IMR-90 (cell line): Measurements from ENCODE around the gene UBE3A. TPM values are rescaled to one million over a fixed set of nuclear protein-coding genes. Genes with fewer than 3 reads are reported as not detected.

Experiments used
- ATAC-seq: fragments of 200-7000 bp; cut with Tn5 transposase; 2 replicates; pipeline ENCODE4 v1.9.1; 2020; ENCODE audit warnings: low read depth, mild to moderate bottlenecking, moderate library complexity
- BruUV-seq: library from RNA; stranded (reverse); fragments of 400-500 nt; replicated peaks from 2 replicates; lab custom pipeline; 2021; lab: Mats Ljungman, UMichigan
- CTCF ChIA-PET: fragments of 300-600 bp; formaldehyde crosslinking; extraction: SDS; loops from one replicate; lab custom pipeline; 2021; ENCODE audit warnings: antibody characterized with exemption; lab: Yijun Ruan, JAX
- POLR2A ChIA-PET: fragments of 300-600 bp; sonication (Branson Sonifier 250); formaldehyde crosslinking; loops from one replicate; lab custom pipeline; 2022; ENCODE audit warnings: antibody characterized with exemption; ENCODE audit not compliant: unreplicated experiment; lab: Charles Lee
- DNase-seq: peaks from one replicate; pipeline ENCODE4 v3.0.0; 2013
- H2AFZ ChIP-seq: replicated peaks from 2 replicates; pipeline ENCODE3; 2013; ENCODE audit warnings: low read length, mild to moderate bottlenecking; ENCODE audit not compliant: poor library complexity
- H2AK5ac ChIP-seq: 2 replicates; pipeline ENCODE4 v1.6.1; 2013; ENCODE audit warnings: low read depth, low read length, inconsistent platforms
- H2AK9ac ChIP-seq: replicated peaks from 2 replicates; pipeline ENCODE3; 2013; ENCODE audit warnings: mild to moderate bottlenecking, low read depth, low read length, moderate library complexity; ENCODE audit not compliant: poor library complexity
- H2BK120ac ChIP-seq: 2 replicates; pipeline ENCODE4 v1.6.1; 2013; ENCODE audit warnings: low read depth, low read length, inconsistent platforms
- H2BK15ac ChIP-seq: 3 replicates; pipeline ENCODE4 v1.6.1; 2013; ENCODE audit warnings: low read depth, low read length, inconsistent platforms
- H2BK20ac ChIP-seq: 2 replicates; pipeline ENCODE4 v1.6.1; 2013; ENCODE audit warnings: low read depth, mild to moderate bottlenecking, inconsistent platforms, low read length, moderate library complexity
- H2BK5ac ChIP-seq: 2 replicates; pipeline ENCODE4 v1.6.1; 2013; ENCODE audit warnings: mild to moderate bottlenecking, low read depth, low read length, inconsistent platforms; ENCODE audit not compliant: poor library complexity, severe bottlenecking
- H3K14ac ChIP-seq: replicated peaks from 2 replicates; pipeline ENCODE4 v1.6.1; 2013; ENCODE audit warnings: low read depth, low read length, inconsistent platforms
- H3K18ac ChIP-seq: 2 replicates; pipeline ENCODE4 v1.6.1; 2013; ENCODE audit warnings: low read depth, low read length, control low read depth
- H3K23ac ChIP-seq: 2 replicates; pipeline ENCODE4 v1.6.1; 2013; ENCODE audit warnings: low read depth, low read length, inconsistent platforms
- H3K27ac ChIP-seq: 2 replicates; pipeline ENCODE4 v1.5.1; 2013; ENCODE audit warnings: mild to moderate bottlenecking, control low read depth, low read length; ENCODE audit not compliant: insufficient read depth
- H3K27me3 ChIP-seq: 2 replicates; pipeline ENCODE4 v1.6.1; 2013; ENCODE audit warnings: low read length; ENCODE audit not compliant: control insufficient read depth, insufficient read depth
- H3K36me3 ChIP-seq: 2 replicates; pipeline ENCODE4 v1.6.1; 2013; ENCODE audit warnings: low read length, mixed read lengths; ENCODE audit not compliant: control insufficient read depth, insufficient read depth
- H3K4ac ChIP-seq: 2 replicates; pipeline ENCODE4 v1.6.1; 2013; ENCODE audit warnings: low read depth, low read length, inconsistent platforms
- H3K4me1 ChIP-seq: 2 replicates; pipeline ENCODE4 v1.6.1; 2013; ENCODE audit warnings: low read length, mixed read lengths; ENCODE audit not compliant: control insufficient read depth, insufficient read depth
- H3K4me2 ChIP-seq: 2 replicates; pipeline ENCODE4 v1.6.1; 2013; ENCODE audit warnings: low read depth, mild to moderate bottlenecking, control low read depth, low read length, moderate library complexity
- H3K4me3 ChIP-seq: 2 replicates; pipeline ENCODE4 v1.5.1; 2013; ENCODE audit warnings: low read depth, mild to moderate bottlenecking, control low read depth, low read length, moderate library complexity; ENCODE audit not compliant: insufficient read depth
- H3K56ac ChIP-seq: 2 replicates; pipeline ENCODE4 v1.6.1; 2013; ENCODE audit warnings: low read length, inconsistent platforms; ENCODE audit not compliant: insufficient read depth; ENCODE audit errors: extremely low read depth
- H3K79me1 ChIP-seq, 2 experiments: 2 replicates each; pipeline ENCODE4 v1.6.1; 2013; ENCODE audit warnings: low read length in 2 of 2, inconsistent platforms in 1 of 2, low read depth in 1 of 2
- H3K9ac ChIP-seq: 2 replicates; pipeline ENCODE4 v1.6.1; 2013; ENCODE audit warnings: low read depth, low read length, control low read depth
- H3K9me1 ChIP-seq: 2 replicates; pipeline ENCODE4 v1.6.1; 2013; ENCODE audit warnings: low read length, inconsistent platforms; ENCODE audit not compliant: insufficient read depth
- H3K9me3 ChIP-seq: 2 replicates; pipeline ENCODE4 v1.6.1; 2013; ENCODE audit warnings: low read length; ENCODE audit not compliant: control insufficient read depth, insufficient read depth
- H4K20me1 ChIP-seq: 2 replicates; pipeline ENCODE4 v1.6.1; 2013; ENCODE audit warnings: low read length, inconsistent platforms; ENCODE audit not compliant: insufficient read depth
- H4K5ac ChIP-seq: 2 replicates; pipeline ENCODE4 v1.6.1; 2013; ENCODE audit warnings: mild to moderate bottlenecking, low read depth, low read length, control low read depth
- H4K8ac ChIP-seq, 2 experiments: 2 replicates each; pipeline ENCODE4 v1.6.1; 2013; ENCODE audit warnings: low read depth in 2 of 2, low read length in 2 of 2, control low read depth in 1 of 2, inconsistent platforms in 1 of 2
- H4K91ac ChIP-seq: 2 replicates; pipeline ENCODE4 v1.6.1; 2013; ENCODE audit warnings: low read depth, low read length, inconsistent platforms; ENCODE audit not compliant: insufficient read depth
- BHLHE40 ChIP-seq: fragments of 150-350 bp; IDR thresholded peaks from 2 replicates; pipeline ENCODE4 v1.6.1; 2016; ENCODE audit warnings: mild to moderate bottlenecking, low read depth, low read length
- FOS ChIP-seq: fragments of 150-350 bp; IDR thresholded peaks from 2 replicates; pipeline ENCODE4 v1.6.1; 2016; ENCODE audit warnings: low read depth, low read length
- MAFK ChIP-seq: IDR thresholded peaks from 2 replicates; pipeline ENCODE4 v1.6.1; 2012; ENCODE audit warnings: low read depth, low read length, improper control_type of control experiment
- MAZ ChIP-seq: IDR thresholded peaks from 2 replicates; pipeline ENCODE4 v1.6.1; 2012; ENCODE audit warnings: low read depth, mild to moderate bottlenecking, low read length, improper control_type of control experiment, moderate library complexity, borderline replicate concordance
- MXI1 ChIP-seq: IDR thresholded peaks from 2 replicates; pipeline ENCODE4 v1.6.1; 2012; ENCODE audit warnings: low read depth, mild to moderate bottlenecking, low read length, moderate library complexity, borderline replicate concordance
- NFE2L2 ChIP-seq: fragments of 150-350 bp; IDR thresholded peaks from 2 replicates; pipeline ENCODE4 v1.6.1; 2016; ENCODE audit warnings: low read depth, mild to moderate bottlenecking, low read length
- POLR2A ChIP-seq: IDR thresholded peaks from 2 replicates; pipeline ENCODE4 v1.6.1; 2012; ENCODE audit warnings: mild to moderate bottlenecking, low read depth, low read length
- RFX5 ChIP-seq: IDR thresholded peaks from 2 replicates; pipeline ENCODE4 v1.8.0; 2012; ENCODE audit warnings: low read depth, mild to moderate bottlenecking, low read length, moderate library complexity
- SMC3 ChIP-seq: fragments of 150-350 bp; IDR thresholded peaks from 2 replicates; pipeline ENCODE4 v1.6.1; 2016; ENCODE audit warnings: low read depth, mild to moderate bottlenecking, antibody characterized with exemption, low read length, moderate library complexity
- WGBS, 2 experiments: methylation state at CpG; one replicate each; pipeline versions ENCODE4 v1.1.5 to v1.1.7; 2013; ENCODE audit warnings: missing lambda C conversion rate in 2 of 2; ENCODE audit not compliant: insufficient read length in 1 of 2; ENCODE audit errors: extremely low coverage in 2 of 2; 5-methylcytosine and 5-hydroxymethylcytosine counted together
- dilution Hi-C: fragments of 300-500 bp; cut with HindIII; formaldehyde crosslinking; loops from one replicate; pipeline ENCODE4 v1.14.3; 2018; ENCODE audit warnings: low sequenced_read_pairs; ENCODE audit not compliant: unreplicated experiment
- in situ Hi-C: fragments of 300-500 bp; cut with MboI; formaldehyde crosslinking; loops from 3 replicates; pipeline ENCODE4 v1.14.3; 2019; ENCODE audit warnings: low sequenced_read_pairs, inconsistent platforms, mixed read lengths
- intact Hi-C: fragments of 100-400 bp; cut with micrococcal nuclease; formaldehyde crosslinking; loops from 2 replicates; pipeline ENCODE4 v1.10.0; 2022
- polyA plus RNA-seq, 3 experiments: library from polyadenylated mRNA; depleted of rRNA; stranded (reverse); fragments of >200 nt; gene quantifications; 2 replicates each; pipeline ENCODE4 v1.2.3, GENCODE V29; 2012; ENCODE audit warnings: low replicate concordance in 1 of 3
- total RNA-seq: library from RNA; depleted of rRNA; stranded (reverse); fragments of >200 nt; gene quantifications from 2 replicates; pipeline ENCODE4 v1.2.3, GENCODE V29; 2012
- TF ChIP-seq, protein P1 (sequence below): conservative IDR thresholded peaks from 2 replicates; pipeline ENCODE4 v1.5.1; 2012; ENCODE audit warnings: mild to moderate bottlenecking, low read depth, low read length, improper control_type of control experiment
- TF ChIP-seq, protein P2 (sequence below): fragments of 150-350 bp; IDR thresholded peaks from 2 replicates; pipeline ENCODE4 v1.6.1; 2017; ENCODE audit warnings: mild to moderate bottlenecking, antibody characterized with exemption, low read length, low read depth
- TF ChIP-seq, protein P3 (sequence below): fragments of 150-350 bp; IDR thresholded peaks from 2 replicates; pipeline ENCODE4 v1.6.1; 2016; ENCODE audit warnings: low read depth, mild to moderate bottlenecking, low read length, moderate library complexity, borderline replicate concordance

Gene UBE3A
- total and polyA plus RNA-seq, 2 of the 4 experiments (the other 2 are of a cell fraction) = 19.3 to 53.2 TPM

DNA sequence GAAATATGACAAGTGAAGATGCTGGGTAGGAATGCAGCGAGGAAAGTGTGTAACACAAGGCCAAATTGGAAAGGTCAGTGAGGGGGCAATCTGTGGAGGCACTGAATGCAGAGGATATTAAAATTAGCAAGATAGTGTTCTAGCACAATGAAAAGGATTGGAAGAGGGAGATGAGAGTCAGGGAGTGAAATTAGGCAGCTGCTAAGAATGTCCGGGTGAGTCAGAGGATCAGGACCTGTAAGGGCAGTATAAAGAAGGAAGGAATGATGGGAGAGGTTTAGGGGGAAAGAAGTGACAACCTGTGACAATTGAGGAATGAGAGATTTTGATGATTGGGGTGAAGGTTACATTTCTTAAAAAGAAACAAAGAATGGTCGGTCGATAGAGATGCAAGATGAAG is 103.5 kb downstream of the UBE3A start:
- Histone ChIP-seq H3K23ac (no peak overlapping the region), H3K9me3 (no peaks in the 10 kb centered on the region), H3K79me1 (no peaks in the 10 kb centered on the region; a peak in 1 of 4 replicates), H3K56ac (no peak overlapping the region), H4K91ac (no peak overlapping the region), H3K4me1 (no peaks in the 10 kb centered on the region), H3K36me3 (peaks cover 13% of the 10 kb centered on the region), H4K20me1 (no peaks in the 10 kb centered on the region), H3K9ac (no peak overlapping the region), H2AK9ac (no peak overlapping the region), H3K9me1 (no peaks in the 10 kb centered on the region), H2BK20ac (no peak overlapping the region), H3K4me2 (no peak overlapping the region), H2BK15ac (no peak overlapping the region), H3K27ac (no peak overlapping the region), H3K14ac (no peak overlapping the region), H4K8ac (no peak overlapping the region), H2BK120ac (no peak overlapping the region), H2AFZ (no peak overlapping the region), H4K5ac (no peak overlapping the region), H3K27me3 (no peaks in the 10 kb centered on the region), H2AK5ac (no peak overlapping the region), H3K4me3 (no peak overlapping the region), H3K4ac (no peak overlapping the region), H2BK5ac (no peak overlapping the region), H3K18ac (no peak overlapping the region)
- ChIA-PET POLR2A (no interaction called here), CTCF (no interaction called here)
- no TSS peak for BruUV-seq
- intact Hi-C loops = no loop called here
- ATAC-seq (no peak), DNase-seq (no peak)
- in situ Hi-C loops = loop anchor here (10.0 kb wide), 1 partner anchor 100 kb away; the partner anchor contains the start of gene UBE3A
- TF ChIP-seq SMC3 (no peak), MXI1 (no peak), RFX5 (no peak), BHLHE40 (no peak), MAZ (no peak), FOS (no peak), MAFK (no peak), NFE2L2 (no peak), POLR2A (no peak)
- TF ChIP-seq, protein P1, sequence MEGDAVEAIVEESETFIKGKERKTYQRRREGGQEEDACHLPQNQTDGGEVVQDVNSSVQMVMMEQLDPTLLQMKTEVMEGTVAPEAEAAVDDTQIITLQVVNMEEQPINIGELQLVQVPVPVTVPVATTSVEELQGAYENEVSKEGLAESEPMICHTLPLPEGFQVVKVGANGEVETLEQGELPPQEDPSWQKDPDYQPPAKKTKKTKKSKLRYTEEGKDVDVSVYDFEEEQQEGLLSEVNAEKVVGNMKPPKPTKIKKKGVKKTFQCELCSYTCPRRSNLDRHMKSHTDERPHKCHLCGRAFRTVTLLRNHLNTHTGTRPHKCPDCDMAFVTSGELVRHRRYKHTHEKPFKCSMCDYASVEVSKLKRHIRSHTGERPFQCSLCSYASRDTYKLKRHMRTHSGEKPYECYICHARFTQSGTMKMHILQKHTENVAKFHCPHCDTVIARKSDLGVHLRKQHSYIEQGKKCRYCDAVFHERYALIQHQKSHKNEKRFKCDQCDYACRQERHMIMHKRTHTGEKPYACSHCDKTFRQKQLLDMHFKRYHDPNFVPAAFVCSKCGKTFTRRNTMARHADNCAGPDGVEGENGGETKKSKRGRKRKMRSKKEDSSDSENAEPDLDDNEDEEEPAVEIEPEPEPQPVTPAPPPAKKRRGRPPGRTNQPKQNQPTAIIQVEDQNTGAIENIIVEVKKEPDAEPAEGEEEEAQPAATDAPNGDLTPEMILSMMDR = no peak
- TF ChIP-seq, protein P2, sequence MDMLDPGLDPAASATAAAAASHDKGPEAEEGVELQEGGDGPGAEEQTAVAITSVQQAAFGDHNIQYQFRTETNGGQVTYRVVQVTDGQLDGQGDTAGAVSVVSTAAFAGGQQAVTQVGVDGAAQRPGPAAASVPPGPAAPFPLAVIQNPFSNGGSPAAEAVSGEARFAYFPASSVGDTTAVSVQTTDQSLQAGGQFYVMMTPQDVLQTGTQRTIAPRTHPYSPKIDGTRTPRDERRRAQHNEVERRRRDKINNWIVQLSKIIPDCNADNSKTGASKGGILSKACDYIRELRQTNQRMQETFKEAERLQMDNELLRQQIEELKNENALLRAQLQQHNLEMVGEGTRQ = no peak
- TF ChIP-seq, protein P3, sequence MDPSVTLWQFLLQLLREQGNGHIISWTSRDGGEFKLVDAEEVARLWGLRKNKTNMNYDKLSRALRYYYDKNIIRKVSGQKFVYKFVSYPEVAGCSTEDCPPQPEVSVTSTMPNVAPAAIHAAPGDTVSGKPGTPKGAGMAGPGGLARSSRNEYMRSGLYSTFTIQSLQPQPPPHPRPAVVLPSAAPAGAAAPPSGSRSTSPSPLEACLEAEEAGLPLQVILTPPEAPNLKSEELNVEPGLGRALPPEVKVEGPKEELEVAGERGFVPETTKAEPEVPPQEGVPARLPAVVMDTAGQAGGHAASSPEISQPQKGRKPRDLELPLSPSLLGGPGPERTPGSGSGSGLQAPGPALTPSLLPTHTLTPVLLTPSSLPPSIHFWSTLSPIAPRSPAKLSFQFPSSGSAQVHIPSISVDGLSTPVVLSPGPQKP = no peak
- 100% methylated on average over 4 of the region's 4 CpGs; no CpG with 5 or more reads in 1 of the 2 experiments for WGBS, 2 experiments
- dilution Hi-C loops = no loop called here
